Stimulated activated CD8-positive, alpha-beta memory T cell treated with anti-CD3 and anti-CD28 coated beads, Interleukin-15, amount 100 ng/mL, for 24 hours (primary cell): ENCODE data around the gene ZMIZ1.
"Not testable (repeated sequence)": the region's sequence is repeated elsewhere in the genome, so short reads cannot be mapped to it uniquely, and the experiment has no call there.

Experiments used
- DNase-seq: peaks from one replicate; pipeline ENCODE4 v3.0.0-alpha.2; 2020; ENCODE audit warnings: low read depth

Gene ZMIZ1

GRCh38 chr10:79266084-79266483 is 197.3 kb downstream of the ZMIZ1 start:
- no peak for DNase-seq

- DNase-seq = no peak
These were observed 198.0 kb downstream of the ZMIZ1 start for GRCh38 chr10:79266543-79267312.

- no peak for DNase-seq
These were observed 198.7 kb downstream of the ZMIZ1 start for GRCh38 chr10:79267499-79267898.

- no peak for DNase-seq
These were observed 199.4 kb downstream of the ZMIZ1 start for GRCh38 chr10:79268161-79268601.

GRCh38 chr10:79268742-79269141 is 200.0 kb downstream of the ZMIZ1 start:
- DNase-seq = no peak

GRCh38 chr10:79269443-79269842 is 200.7 kb downstream of the ZMIZ1 start:
- no peak for DNase-seq

- no peak for DNase-seq
These were observed 201.2 kb downstream of the ZMIZ1 start for GRCh38 chr10:79269969-79270368.

GRCh38 chr10:79270466-79271246 is 201.9 kb downstream of the ZMIZ1 start:
- DNase-seq = no peak

- no peak for DNase-seq
These were observed 203.6 kb downstream of the ZMIZ1 start for GRCh38 chr10:79272353-79272752.

GRCh38 chr10:79273604-79274003 is 204.8 kb downstream of the ZMIZ1 start:
- no peak for DNase-seq

GRCh38 chr10:79274279-79275104 is 205.7 kb downstream of the ZMIZ1 start:
- no peak for DNase-seq

GRCh38 chr10:79275105-79275430 is 206.3 kb downstream of the ZMIZ1 start:
- no peak for DNase-seq

GRCh38 chr10:79275431-79275851 is 206.7 kb downstream of the ZMIZ1 start:
- DNase-seq = no peak

GRCh38 chr10:79277579-79278269 is 209.0 kb downstream of the ZMIZ1 start:
- DNase-seq = no peak

- DNase-seq = not testable (repeated sequence)
These were observed 210.3 kb downstream of the ZMIZ1 start for GRCh38 chr10:79279047-79279446.

GRCh38 chr10:79280956-79281355 is 212.2 kb downstream of the ZMIZ1 start:
- no peak for DNase-seq

GRCh38 chr10:79282388-79282787 is 213.6 kb downstream of the ZMIZ1 start:
- no peak for DNase-seq

- no peak for DNase-seq
These were observed 214.8 kb downstream of the ZMIZ1 start for GRCh38 chr10:79283616-79284015.

- no peak for DNase-seq
These were observed 215.5 kb downstream of the ZMIZ1 start for GRCh38 chr10:79284158-79284871.

- DNase-seq = no peak
These were observed 216.8 kb downstream of the ZMIZ1 start for GRCh38 chr10:79285315-79286197.
